GM06990 (cell line): ENCODE measurements around the gene CYTH4.

ENCODE experiments used
- DNase-seq: peaks from one replicate; pipeline ENCODE4 v3.0.0-alpha.2; 2011; ENCODE audit not compliant: insufficient read length; ENCODE audit errors: extremely low read depth
- H3K27me3 ChIP-seq: replicated peaks from 2 replicates; pipeline ENCODE4 v1.6.0; 2011; ENCODE audit warnings: low read length; ENCODE audit not compliant: control insufficient read depth, insufficient read depth
- H3K36me3 ChIP-seq: 2 replicates; pipeline ENCODE4 v1.5.1; 2011; ENCODE audit warnings: low read length; ENCODE audit not compliant: control insufficient read depth, insufficient read depth
- H3K4me3 ChIP-seq: replicated peaks from 2 replicates; pipeline ENCODE4 v1.5.1; 2011; ENCODE audit warnings: low read depth, mild to moderate bottlenecking, control low read depth, low read length
- TF ChIP-seq, protein P1 (sequence below): IDR thresholded peaks from 2 replicates; pipeline ENCODE4 v1.5.1; 2011; ENCODE audit warnings: low read length, control low read depth, mild to moderate bottlenecking, inconsistent platforms; ENCODE audit not compliant: insufficient read depth, poor library complexity, severe bottlenecking

The CYTH4 gene

GRCh38 chr22:37300551-37301017 lies 18.3 kb downstream of the CYTH4 start:
- H3K27me3 ChIP-seq, result no peaks in the 10 kb centered on the region
- H3K4me3 ChIP-seq, result no peak overlapping the region
- peaks cover 32% of the 10 kb centered on the region for H3K36me3 ChIP-seq
- TF ChIP-seq, protein P1, sequence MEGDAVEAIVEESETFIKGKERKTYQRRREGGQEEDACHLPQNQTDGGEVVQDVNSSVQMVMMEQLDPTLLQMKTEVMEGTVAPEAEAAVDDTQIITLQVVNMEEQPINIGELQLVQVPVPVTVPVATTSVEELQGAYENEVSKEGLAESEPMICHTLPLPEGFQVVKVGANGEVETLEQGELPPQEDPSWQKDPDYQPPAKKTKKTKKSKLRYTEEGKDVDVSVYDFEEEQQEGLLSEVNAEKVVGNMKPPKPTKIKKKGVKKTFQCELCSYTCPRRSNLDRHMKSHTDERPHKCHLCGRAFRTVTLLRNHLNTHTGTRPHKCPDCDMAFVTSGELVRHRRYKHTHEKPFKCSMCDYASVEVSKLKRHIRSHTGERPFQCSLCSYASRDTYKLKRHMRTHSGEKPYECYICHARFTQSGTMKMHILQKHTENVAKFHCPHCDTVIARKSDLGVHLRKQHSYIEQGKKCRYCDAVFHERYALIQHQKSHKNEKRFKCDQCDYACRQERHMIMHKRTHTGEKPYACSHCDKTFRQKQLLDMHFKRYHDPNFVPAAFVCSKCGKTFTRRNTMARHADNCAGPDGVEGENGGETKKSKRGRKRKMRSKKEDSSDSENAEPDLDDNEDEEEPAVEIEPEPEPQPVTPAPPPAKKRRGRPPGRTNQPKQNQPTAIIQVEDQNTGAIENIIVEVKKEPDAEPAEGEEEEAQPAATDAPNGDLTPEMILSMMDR, result no peak
- DNase-seq, result no peak

DNA sequence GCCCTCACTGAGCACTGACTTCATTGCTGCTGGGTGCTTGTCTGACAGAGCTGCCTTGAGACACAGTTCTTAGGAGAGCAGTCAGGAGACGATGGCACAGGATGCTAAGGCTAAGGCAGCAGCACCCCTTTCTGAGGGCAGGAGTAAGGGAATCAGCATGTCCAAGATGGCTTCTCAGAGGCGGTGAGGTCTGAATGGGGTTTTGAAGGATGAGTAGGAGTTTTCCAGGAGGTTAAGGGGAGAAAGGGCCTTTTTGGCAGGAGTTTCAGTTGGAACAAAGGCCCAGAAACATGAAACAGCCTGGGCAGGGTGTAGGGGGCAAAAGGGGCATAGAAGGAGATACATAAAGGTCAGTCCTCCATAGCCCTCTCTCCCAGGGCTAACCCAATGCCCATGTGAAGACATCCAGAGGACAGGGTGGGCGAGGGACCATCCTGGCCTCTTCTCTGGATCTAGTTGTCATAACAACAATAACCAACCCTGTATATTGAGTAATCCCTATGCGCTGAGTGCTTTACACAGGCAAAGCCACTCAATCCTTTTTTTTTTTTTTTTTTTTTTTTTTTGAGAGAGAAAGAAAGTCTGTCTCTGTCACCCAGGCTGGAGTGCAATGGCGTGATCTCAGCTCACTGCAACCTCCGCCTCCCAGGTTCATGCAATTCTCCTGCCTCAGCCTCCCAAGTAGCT lies 19.0 kb downstream of the CYTH4 start:
- no peak for DNase-seq
- TF ChIP-seq, protein P1, result no peak
- Histone ChIP-seq H3K27me3 (no peaks in the 10 kb centered on the region), H3K36me3 (peaks cover 27% of the 10 kb centered on the region), H3K4me3 (no peak overlapping the region)

DNA sequence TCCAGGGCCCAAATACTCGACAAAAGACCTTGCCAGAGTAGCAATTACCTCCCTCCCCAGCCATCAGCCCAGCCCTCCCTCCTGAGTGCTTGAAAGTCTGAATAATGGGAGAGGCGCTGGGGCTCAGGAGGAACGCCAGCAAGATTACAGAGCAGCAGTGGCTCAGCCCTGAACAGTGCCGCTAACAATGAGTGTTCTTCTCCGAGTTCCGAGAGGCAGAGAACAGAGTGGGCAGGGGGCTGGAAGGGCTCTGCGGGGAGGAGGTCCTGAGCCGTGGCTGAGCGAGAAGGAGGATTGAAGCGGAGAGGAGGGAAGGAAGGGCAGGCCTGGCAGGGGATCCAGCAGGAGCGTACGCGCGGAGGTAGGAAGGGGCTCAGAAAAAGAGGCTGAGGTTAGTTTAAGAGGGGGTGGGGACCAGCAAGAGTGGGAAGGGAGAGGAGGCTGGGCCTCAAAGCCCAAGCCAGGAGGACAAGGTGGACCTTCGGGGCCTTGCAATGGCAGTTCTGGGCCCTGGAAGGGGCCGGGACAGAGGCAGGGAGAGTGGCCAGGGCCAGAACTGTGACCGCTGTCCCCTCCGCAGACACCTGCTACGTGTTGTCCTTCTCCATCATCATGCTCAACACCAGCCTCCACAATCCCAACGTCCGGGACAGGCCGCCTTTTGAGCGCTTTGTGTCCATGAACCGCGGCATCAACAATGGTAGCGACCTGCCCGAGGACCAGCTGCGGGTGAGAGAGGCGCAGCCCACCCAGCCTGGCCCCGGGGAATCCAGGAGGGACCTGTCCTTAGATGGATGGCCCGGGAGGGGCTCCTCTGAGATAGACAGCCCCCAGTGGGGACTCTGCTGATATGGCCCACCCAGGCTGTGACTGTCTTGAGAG lies 20.6 kb downstream of the CYTH4 start:
- Histone ChIP-seq H3K4me3 (no peak overlapping the region), H3K27me3 (no peaks in the 10 kb centered on the region), H3K36me3 (peaks cover 20% of the 10 kb centered on the region)
- TF ChIP-seq, protein P1, result no peak
- DNase-seq, result no peak

DNA sequence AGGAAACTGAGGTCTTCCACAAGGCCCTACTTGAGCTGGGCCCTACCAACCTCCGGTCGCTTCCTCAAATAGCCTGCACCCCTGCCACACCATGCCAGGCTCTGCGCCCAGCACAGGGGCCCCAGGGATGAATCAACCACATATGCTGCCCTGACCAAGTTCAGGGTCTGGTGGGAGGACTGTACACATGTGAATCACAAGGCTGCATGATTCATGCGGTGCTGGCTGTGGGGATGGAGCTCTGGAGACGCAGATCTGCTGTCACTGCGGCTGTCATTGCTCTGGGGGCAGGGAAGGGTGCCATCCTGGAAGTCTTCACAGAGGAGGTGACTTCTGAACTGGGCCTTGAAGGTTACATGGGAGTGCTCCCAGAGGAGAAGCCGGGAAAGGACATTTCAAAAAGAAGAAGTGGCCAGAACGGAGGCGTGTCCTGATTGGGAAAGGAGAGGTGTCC lies 21.5 kb downstream of the CYTH4 start:
- Histone ChIP-seq H3K36me3 (peaks cover 20% of the 10 kb centered on the region), H3K27me3 (no peaks in the 10 kb centered on the region), H3K4me3 (no peak overlapping the region)
- TF ChIP-seq, protein P1, result no peak
- DNase-seq, result no peak

- TF ChIP-seq, protein P1, result no peak
- Histone ChIP-seq H3K36me3 (peaks cover 23% of the 10 kb centered on the region), H3K4me3 (no peak overlapping the region), H3K27me3 (no peaks in the 10 kb centered on the region)
- no peak for DNase-seq
These were observed 22.5 kb downstream of the CYTH4 start for GRCh38 chr22:37304595-37305343.
